Measurements from ENCODE around the gene TFAP2B. TPM values are rescaled to one million over a fixed set of nuclear protein-coding genes. Genes with fewer than 3 reads are reported as not detected.

The TFAP2B gene
- total RNA-seq, 2 experiments from 2014 or later, result not detected

GRCh38 chr6:50826803-50827202 is 8.1 kb downstream of the TFAP2B start:
- Mint-ChIP-seq H3K27me3 (ENCODE audit: low read depth) (peaks cover 56% of the 10 kb centered on the region), H3K36me3 (ENCODE audit: low read depth) (no peaks in the 10 kb centered on the region), H3K27ac (no peak overlapping the region), H3K4me1 (ENCODE audit: low read depth) (no peaks in the 10 kb centered on the region), H3K4me3 (no peak overlapping the region), H3K9me3 (ENCODE audit: insufficient read depth) (no peaks in the 10 kb centered on the region)
- ChIA-PET CTCF (no interaction called here), POLR2A (no interaction called here)
- DNase-seq, result no peak
- ATAC-seq, result no peak

GRCh38 chr6:50829049-50829448 is 10.4 kb downstream of the TFAP2B start:
- ChIA-PET CTCF (interaction anchor here (0.8 kb wide), 1 partner anchor 11 kb away, joined by 3 read pairs; no protein-coding TSS in a partner anchor), POLR2A (no interaction called here)
- no peak for ATAC-seq

DNA sequence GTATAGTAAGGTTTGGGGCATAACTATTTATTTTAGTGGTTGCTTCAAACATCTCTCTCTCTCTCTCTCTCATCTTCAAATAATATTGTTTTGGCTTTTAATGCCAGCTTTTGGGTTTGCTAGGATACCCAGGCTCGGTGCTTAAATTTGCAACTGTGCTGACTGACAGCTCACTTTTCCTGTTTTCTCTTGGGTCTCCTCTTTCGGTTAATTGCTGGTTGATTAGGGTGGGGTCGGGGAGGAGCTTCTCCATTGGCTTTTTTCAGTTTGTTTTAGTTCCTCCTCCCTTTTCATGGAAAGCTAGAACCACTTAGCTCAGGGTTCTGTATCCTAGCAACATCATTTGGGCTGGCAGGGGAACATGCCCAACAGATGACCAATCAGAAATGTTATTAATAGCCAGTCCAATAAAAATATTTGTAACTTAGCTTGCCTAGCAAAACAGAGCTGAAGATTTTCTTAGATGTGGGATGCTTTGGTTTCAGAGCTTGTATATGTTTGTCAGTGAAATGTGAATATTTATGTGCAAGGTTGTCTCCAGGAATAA is 11.3 kb downstream of the TFAP2B start:
- ChIA-PET CTCF (no interaction called here), POLR2A (no interaction called here)
- H3K4me1 Mint-ChIP-seq (ENCODE audit: low read depth), result no peaks in the 10 kb centered on the region
- ATAC-seq (no peak), DNase-seq (no peak)
- no peak overlapping the region for H3K4me3 Mint-ChIP-seq
- no peak overlapping the region for H3K27ac Mint-ChIP-seq
- no peaks in the 10 kb centered on the region for H3K36me3 Mint-ChIP-seq (ENCODE audit: low read depth)
- no peaks in the 10 kb centered on the region for H3K9me3 Mint-ChIP-seq (ENCODE audit: insufficient read depth)
- peaks cover 36% of the 10 kb centered on the region for H3K27me3 Mint-ChIP-seq (ENCODE audit: low read depth)

More at GRCh38 chr6:50829049-50829448, 10.4 kb downstream of the TFAP2B start:
- H3K27ac Mint-ChIP-seq, result no peak overlapping the region
- no peaks in the 10 kb centered on the region for H3K36me3 Mint-ChIP-seq (ENCODE audit: low read depth)
- H3K9me3 Mint-ChIP-seq (ENCODE audit: insufficient read depth), result no peaks in the 10 kb centered on the region
- no peak for DNase-seq
- H3K4me1 Mint-ChIP-seq (ENCODE audit: low read depth), result no peaks in the 10 kb centered on the region
- no peak overlapping the region for H3K4me3 Mint-ChIP-seq
- H3K27me3 Mint-ChIP-seq (ENCODE audit: low read depth), result peaks cover 44% of the 10 kb centered on the region

GRCh38 chr6:50831186-50831585 is 12.5 kb downstream of the TFAP2B start:
- DNase-seq (no peak), ATAC-seq (no peak)
- Mint-ChIP-seq H3K4me1 (ENCODE audit: low read depth) (no peaks in the 10 kb centered on the region), H3K27ac (no peak overlapping the region), H3K4me3 (no peak overlapping the region), H3K36me3 (ENCODE audit: low read depth) (no peaks in the 10 kb centered on the region), H3K9me3 (ENCODE audit: insufficient read depth) (no peaks in the 10 kb centered on the region), H3K27me3 (ENCODE audit: low read depth) (peaks cover 33% of the 10 kb centered on the region)
- ChIA-PET CTCF (no interaction called here), POLR2A (no interaction called here)

- ATAC-seq, result no peak
- H3K9me3 Mint-ChIP-seq (ENCODE audit: insufficient read depth), result no peaks in the 10 kb centered on the region
- no peak for DNase-seq
- peaks cover 36% of the 10 kb centered on the region for H3K27me3 Mint-ChIP-seq (ENCODE audit: low read depth)
- ChIA-PET CTCF (no interaction called here), POLR2A (no interaction called here)
- no peaks in the 10 kb centered on the region for H3K36me3 Mint-ChIP-seq (ENCODE audit: low read depth)
- no peak overlapping the region for H3K4me3 Mint-ChIP-seq
- H3K4me1 Mint-ChIP-seq (ENCODE audit: low read depth), result no peaks in the 10 kb centered on the region
- H3K27ac Mint-ChIP-seq, result no peak overlapping the region
Measured at GRCh38 chr6:50832912-50833311, 14.2 kb downstream of the TFAP2B start.

GRCh38 chr6:50834929-50835410 is 16.3 kb downstream of the TFAP2B start:
- CTCF ChIA-PET, result no interaction called here
- ATAC-seq, result no peak
- no peak overlapping the region for H3K27ac Mint-ChIP-seq

DNA sequence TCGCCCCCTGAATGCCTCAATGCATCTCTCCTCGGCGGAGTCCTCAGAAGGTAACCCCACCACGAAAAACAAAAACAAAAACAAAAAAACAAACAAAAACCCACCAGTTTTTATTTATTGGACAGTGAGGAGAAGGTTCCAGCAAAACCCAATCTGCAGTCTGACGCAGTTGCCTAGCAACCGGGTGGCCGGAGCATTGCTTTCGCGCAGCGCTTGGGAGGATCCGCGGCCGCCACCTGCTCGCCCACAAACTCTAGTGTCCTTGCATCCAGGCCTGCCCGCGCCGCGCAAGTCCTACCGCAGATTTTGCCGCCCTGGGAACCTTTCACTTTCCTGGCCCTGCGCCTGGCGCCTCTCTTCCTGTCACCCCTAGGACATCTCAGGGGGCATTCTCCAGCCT is 17.6 kb downstream of the TFAP2B start:
- POLR2A ChIA-PET, result no interaction called here
- DNase-seq (no peak), ATAC-seq (no peak)
- Mint-ChIP-seq H3K27ac (no peak overlapping the region), H3K27me3 (ENCODE audit: low read depth) (peaks cover 59% of the 10 kb centered on the region), H3K4me3 (no peak overlapping the region), H3K4me1 (ENCODE audit: low read depth) (no peaks in the 10 kb centered on the region), H3K36me3 (ENCODE audit: low read depth) (no peaks in the 10 kb centered on the region), H3K9me3 (ENCODE audit: insufficient read depth) (no peaks in the 10 kb centered on the region)
- CTCF ChIA-PET, result no interaction called here

More at GRCh38 chr6:50834929-50835410, 16.3 kb downstream of the TFAP2B start:
- Mint-ChIP-seq H3K27me3 (ENCODE audit: low read depth) (peaks cover 46% of the 10 kb centered on the region), H3K4me1 (ENCODE audit: low read depth) (no peaks in the 10 kb centered on the region), H3K4me3 (no peak overlapping the region), H3K36me3 (ENCODE audit: low read depth) (no peaks in the 10 kb centered on the region), H3K9me3 (ENCODE audit: insufficient read depth) (no peaks in the 10 kb centered on the region)
- POLR2A ChIA-PET, result no interaction called here
- DNase-seq, result no peak

DNA sequence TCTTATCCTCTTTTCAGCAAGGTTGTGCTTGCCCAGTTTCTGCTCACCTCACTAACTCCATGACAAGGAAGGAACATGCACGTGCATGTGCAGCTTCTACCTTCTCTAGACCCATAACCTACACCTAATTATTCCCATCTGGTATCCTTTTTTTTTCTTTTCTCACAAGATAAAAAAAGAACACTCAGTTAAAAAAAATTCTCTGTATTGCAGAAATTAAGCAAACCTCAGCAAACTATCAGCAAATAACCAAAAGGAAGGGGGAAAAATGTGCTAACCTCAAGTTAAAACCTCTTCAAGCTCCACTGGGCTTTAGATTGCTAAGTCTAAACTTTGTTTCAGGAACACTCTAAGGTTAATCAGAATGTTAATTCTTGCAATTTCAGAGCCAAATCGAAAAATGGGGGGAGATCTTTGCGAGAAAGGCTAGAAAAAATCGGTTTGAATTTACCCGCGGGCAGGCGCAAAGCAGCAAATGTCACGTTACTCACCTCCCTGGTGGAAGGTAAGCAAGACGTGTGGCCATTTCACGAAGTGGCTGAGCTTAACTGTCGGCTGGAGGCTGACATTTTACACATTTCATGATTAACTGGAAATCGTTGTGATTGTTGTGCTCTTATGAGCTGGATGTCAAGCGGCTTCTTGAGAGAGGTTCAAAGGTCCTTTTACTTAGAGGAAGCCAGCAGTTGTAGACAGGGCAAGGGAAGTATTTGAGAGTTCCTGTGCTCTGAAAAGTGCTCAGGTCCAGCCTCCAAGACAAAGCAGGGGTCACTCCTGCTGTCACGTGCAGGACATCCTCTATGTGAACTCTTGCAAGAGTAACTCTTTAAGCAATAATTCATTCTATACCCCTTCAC is 19.1 kb downstream of the TFAP2B start:
- no peak overlapping the region for H3K27ac Mint-ChIP-seq
- ChIA-PET CTCF (no interaction called here), POLR2A (no interaction called here)
- no peak overlapping the region for H3K4me3 Mint-ChIP-seq
- no peak for ATAC-seq
- H3K4me1 Mint-ChIP-seq (ENCODE audit: low read depth), result no peaks in the 10 kb centered on the region
- H3K36me3 Mint-ChIP-seq (ENCODE audit: low read depth), result no peaks in the 10 kb centered on the region
- H3K27me3 Mint-ChIP-seq (ENCODE audit: low read depth), result peaks cover 66% of the 10 kb centered on the region
- no peaks in the 10 kb centered on the region for H3K9me3 Mint-ChIP-seq (ENCODE audit: insufficient read depth)
- DNase-seq, result no peak

DNA sequence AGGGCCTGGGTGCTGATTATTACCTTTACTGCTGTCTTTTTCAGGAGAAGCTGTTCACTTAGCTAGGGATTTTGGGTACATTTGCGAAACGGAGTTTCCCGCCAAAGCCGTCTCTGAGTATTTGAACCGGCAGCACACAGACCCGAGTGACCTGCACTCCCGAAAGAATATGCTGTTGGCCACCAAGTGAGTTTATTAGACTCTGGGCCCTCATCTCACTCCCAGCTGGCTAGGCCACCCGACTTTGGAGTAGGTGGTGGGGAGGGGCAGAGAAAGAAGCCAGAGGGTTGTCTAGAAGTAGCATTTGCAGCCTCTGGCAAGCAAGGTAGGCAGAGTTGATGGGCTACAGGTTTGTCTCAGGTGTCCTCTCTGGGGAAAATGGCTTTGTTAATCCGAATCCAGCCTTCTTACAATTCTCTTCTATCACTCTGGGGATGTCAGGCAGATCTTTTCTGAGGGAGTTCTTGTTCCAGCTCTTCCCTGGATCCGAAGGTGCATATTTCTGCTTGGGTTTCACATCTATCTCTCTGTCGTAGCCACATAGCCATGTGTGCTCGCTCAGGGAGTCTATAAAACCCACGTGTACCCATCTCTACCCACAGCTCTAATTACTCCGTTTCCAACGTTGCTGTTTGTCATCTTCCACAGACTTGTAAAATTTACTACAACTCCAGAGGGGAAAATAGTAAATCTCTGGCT is 21.6 kb downstream of the TFAP2B start:
- H3K9me3 Mint-ChIP-seq (ENCODE audit: insufficient read depth), result no peaks in the 10 kb centered on the region
- POLR2A ChIA-PET, result interaction anchor here (0.5 kb wide), 1 partner anchor 10 kb away, joined by 4 read pairs; no protein-coding TSS in a partner anchor
- H3K27me3 Mint-ChIP-seq (ENCODE audit: low read depth), result peaks cover 82% of the 10 kb centered on the region
- no peak overlapping the region for H3K4me3 Mint-ChIP-seq
- DNase-seq (no peak), ATAC-seq (no peak)
- H3K4me1 Mint-ChIP-seq (ENCODE audit: low read depth), result no peaks in the 10 kb centered on the region
- CTCF ChIA-PET, result no interaction called here
- H3K27ac Mint-ChIP-seq, result no peak overlapping the region
- H3K36me3 Mint-ChIP-seq (ENCODE audit: low read depth), result no peaks in the 10 kb centered on the region

DNA sequence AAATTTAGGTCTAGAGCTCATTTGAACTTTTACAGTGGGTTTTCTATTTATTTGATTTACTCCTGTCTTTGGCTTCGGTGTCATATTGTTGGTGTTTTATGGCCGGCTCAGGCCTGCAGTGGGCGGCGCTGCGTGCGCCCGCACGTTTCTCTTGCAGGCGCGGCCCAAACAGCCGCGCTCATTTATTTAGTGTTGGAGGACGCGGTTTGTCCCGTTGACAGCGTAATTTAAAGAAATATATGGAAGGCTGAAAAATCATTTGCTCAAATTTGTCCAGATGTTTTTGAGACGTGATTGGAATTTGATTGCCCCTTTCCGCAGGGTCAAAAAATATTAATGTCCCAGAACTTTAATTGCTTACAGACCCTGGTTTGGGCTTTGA is 22.1 kb downstream of the TFAP2B start:
- Mint-ChIP-seq H3K4me1 (ENCODE audit: low read depth) (no peaks in the 10 kb centered on the region), H3K27me3 (ENCODE audit: low read depth) (peaks cover 81% of the 10 kb centered on the region), H3K27ac (no peak overlapping the region), H3K36me3 (ENCODE audit: low read depth) (no peaks in the 10 kb centered on the region), H3K4me3 (no peak overlapping the region), H3K9me3 (ENCODE audit: insufficient read depth) (no peaks in the 10 kb centered on the region)
- POLR2A ChIA-PET, result interaction anchor here (0.5 kb wide), 1 partner anchor 9 kb away, joined by 4 read pairs; no protein-coding TSS in a partner anchor
- ATAC-seq, result no peak
- DNase-seq, result no peak
- CTCF ChIA-PET, result no interaction called here

DNA sequence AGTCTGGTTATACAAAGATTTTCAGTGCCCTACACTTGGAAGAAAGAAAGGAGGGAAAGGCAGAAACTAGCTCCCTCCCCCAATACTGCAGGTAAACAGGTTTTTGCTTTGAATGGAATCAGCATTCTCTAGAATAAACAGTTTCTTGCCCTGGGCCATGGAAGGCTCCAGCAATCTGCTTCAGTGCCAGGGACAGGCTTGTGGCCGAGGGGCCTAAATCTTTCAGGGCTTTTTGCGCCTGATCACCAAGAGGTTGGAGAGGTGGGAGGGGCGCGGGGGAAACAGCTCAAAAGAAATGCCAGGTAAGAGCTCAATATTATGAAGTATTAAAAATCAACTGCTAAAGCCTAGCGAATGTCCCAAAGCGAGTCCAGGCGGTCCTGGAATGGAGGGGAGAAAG is 23.8 kb downstream of the TFAP2B start:
- CTCF ChIA-PET, result interaction anchor here (1.3 kb wide), 1 partner anchor 27 kb away, joined by 3 read pairs; no protein-coding TSS in a partner anchor

DNA sequence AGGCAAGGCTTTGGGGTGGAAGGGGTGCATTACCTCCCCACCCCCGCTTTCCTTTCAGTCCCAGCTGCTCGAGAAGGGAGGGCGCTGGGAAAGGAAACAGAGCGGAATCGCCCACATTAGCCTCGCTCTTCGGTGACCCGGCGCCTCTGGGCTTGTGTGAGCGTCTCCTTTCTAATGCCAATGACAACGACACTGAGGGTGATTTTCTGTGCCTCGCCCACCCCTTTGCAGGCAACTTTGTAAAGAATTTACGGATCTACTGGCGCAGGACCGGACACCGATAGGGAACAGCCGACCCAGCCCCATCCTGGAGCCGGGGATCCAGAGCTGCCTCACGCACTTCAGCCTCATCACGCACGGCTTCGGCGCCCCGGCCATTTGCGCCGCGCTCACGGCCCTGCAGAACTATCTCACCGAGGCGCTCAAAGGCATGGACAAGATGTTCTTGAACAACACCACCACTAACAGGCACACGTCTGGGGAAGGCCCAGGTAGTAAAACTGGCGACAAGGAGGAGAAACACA is 24.3 kb downstream of the TFAP2B start:
- Mint-ChIP-seq H3K36me3 (ENCODE audit: low read depth) (no peaks in the 10 kb centered on the region), H3K27ac (no peak overlapping the region), H3K4me3 (peak overlapping the region; percentile 17), H3K4me1 (ENCODE audit: low read depth) (no peaks in the 10 kb centered on the region), H3K9me3 (ENCODE audit: insufficient read depth) (no peaks in the 10 kb centered on the region), H3K27me3 (ENCODE audit: low read depth) (peaks cover 78% of the 10 kb centered on the region)
- CTCF ChIA-PET, result interaction anchor here (1.3 kb wide), 1 partner anchor 27 kb away, joined by 3 read pairs; no protein-coding TSS in a partner anchor
- no peak for ATAC-seq
- no peak for DNase-seq
- POLR2A ChIA-PET, result no interaction called here

More for the DNA sequence above, 23.8 kb downstream of the TFAP2B start:
- Mint-ChIP-seq H3K27ac (no peak overlapping the region), H3K27me3 (ENCODE audit: low read depth) (peaks cover 80% of the 10 kb centered on the region), H3K4me3 (peak overlapping the region; percentile 22), H3K36me3 (ENCODE audit: low read depth) (no peaks in the 10 kb centered on the region), H3K4me1 (ENCODE audit: low read depth) (no peaks in the 10 kb centered on the region), H3K9me3 (ENCODE audit: insufficient read depth) (no peaks in the 10 kb centered on the region)
- POLR2A ChIA-PET, result no interaction called here
- DNase-seq (no peak), ATAC-seq (no peak)

Measured in activated CD8-positive, alpha-beta T cell treated with anti-CD3 and anti-CD28 coated beads, Interleukin-2, amount 10 ng/mL, durations not matched to agents 7 days and 5 days (primary cell).